Calu3 (cell line): ENCODE measurements around the gene C2orf68. TPM values are rescaled to one million over a fixed set of nuclear protein-coding genes. Genes with fewer than 3 reads are reported as not detected.

ENCODE experiments used
- BruUV-seq: library from RNA; stranded (reverse); fragments of 400-500 nt; replicated peaks from 2 replicates; lab custom pipeline; 2021; lab: Mats Ljungman, UMichigan
- CTCF ChIA-PET: fragments of 300-600 bp; sonication (Branson Sonifier 250); formaldehyde crosslinking; loops from one replicate; lab custom pipeline; 2022; ENCODE audit warnings: antibody characterized with exemption; lab: Charles Lee
- DNase-seq: peaks from one replicate; pipeline ENCODE4 v3.0.0; 2022
- H3K27ac Mint-ChIP-seq: one replicate; pipeline ENCODE4 v1.8.0; 2022; ENCODE audit warnings: mixed read lengths; ENCODE audit not compliant: unreplicated experiment
- H3K27me3 Mint-ChIP-seq: one replicate; pipeline ENCODE4 v1.8.0; 2022; ENCODE audit warnings: mixed read lengths; ENCODE audit not compliant: unreplicated experiment
- H3K36me3 Mint-ChIP-seq: one replicate; pipeline ENCODE4 v1.8.0; 2022; ENCODE audit warnings: mild to moderate bottlenecking, moderate library complexity, mixed read lengths; ENCODE audit not compliant: insufficient read depth, unreplicated experiment
- H3K4me1 Mint-ChIP-seq: one replicate; pipeline ENCODE4 v1.8.0; 2022; ENCODE audit warnings: mild to moderate bottlenecking, low read depth, mixed read lengths; ENCODE audit not compliant: unreplicated experiment
- H3K4me3 Mint-ChIP-seq: one replicate; pipeline ENCODE4 v1.8.0; 2022; ENCODE audit warnings: mild to moderate bottlenecking, low read depth, moderate library complexity, mixed read lengths; ENCODE audit not compliant: unreplicated experiment
- H3K9me3 Mint-ChIP-seq: one replicate; pipeline ENCODE4 v1.8.0; 2022; ENCODE audit warnings: low read depth, mixed read lengths; ENCODE audit not compliant: unreplicated experiment
- intact Hi-C: fragments of 100-400 bp; cut with micrococcal nuclease; formaldehyde crosslinking; loops from one replicate; pipeline ENCODE4 v1.10.0; 2022; ENCODE audit not compliant: unreplicated experiment
- total RNA-seq: library from RNA; stranded (reverse); gene quantifications from 2 replicates; pipeline ENCODE4 v1.2.3, GENCODE V29; 2022
- TF ChIP-seq, protein P1 (sequence below): fragments of 200-600 bp; IDR thresholded peaks from one replicate; pipeline ENCODE4 v1.8.0; 2022; ENCODE audit warnings: antibody characterized with exemption; ENCODE audit not compliant: unreplicated experiment

Gene C2orf68
- total RNA-seq, 1 experiment from 2014 or later = 39.2 TPM

DNA sequence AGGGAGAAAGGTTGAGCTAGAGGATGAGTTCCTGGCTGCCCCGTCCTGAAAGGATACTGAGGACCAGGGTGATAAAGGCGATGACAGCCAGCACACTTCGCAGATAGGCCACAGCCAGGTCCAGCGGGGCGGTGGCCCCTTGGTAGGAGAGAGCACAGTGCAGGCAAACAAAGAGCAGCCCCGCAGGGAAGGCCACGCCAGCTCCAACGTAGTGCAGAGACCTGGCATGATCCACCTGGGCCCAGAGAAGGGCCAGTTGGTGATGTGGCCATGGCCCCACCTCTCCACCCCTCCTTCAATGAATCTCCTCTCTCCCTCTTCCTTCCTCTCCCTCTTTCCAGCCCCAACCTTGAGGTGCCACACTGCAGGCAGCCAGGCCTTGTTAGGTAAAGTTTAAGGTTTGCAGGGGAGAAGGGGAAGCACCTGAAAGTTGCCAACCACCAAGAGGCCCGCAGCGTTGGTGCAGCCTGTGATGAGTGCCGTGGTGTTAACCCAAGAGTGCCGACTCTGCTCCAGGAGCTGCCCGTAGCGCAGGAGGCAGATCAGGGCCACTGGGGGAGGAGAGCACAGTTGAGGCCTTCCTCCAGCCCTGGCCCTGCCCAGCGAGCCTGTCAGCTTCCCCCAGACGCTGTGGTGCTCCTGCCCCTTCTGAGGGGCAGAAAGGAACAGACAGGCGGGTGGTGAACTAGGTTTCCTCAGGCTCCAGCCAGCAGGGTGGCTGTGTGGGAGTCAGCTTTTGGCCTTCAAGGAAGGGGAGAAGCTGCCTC is 12.2 kb downstream of the C2orf68 start:
- Mint-ChIP-seq H3K36me3 (peaks cover 72% of the 10 kb centered on the region), H3K9me3 (no peaks in the 10 kb centered on the region), H3K4me3 (no peak overlapping the region), H3K4me1 (peaks cover 8% of the 10 kb centered on the region), H3K27ac (no peak overlapping the region), H3K27me3 (no peaks in the 10 kb centered on the region)
- DNase-seq = no peak
- TF ChIP-seq, protein P1, sequence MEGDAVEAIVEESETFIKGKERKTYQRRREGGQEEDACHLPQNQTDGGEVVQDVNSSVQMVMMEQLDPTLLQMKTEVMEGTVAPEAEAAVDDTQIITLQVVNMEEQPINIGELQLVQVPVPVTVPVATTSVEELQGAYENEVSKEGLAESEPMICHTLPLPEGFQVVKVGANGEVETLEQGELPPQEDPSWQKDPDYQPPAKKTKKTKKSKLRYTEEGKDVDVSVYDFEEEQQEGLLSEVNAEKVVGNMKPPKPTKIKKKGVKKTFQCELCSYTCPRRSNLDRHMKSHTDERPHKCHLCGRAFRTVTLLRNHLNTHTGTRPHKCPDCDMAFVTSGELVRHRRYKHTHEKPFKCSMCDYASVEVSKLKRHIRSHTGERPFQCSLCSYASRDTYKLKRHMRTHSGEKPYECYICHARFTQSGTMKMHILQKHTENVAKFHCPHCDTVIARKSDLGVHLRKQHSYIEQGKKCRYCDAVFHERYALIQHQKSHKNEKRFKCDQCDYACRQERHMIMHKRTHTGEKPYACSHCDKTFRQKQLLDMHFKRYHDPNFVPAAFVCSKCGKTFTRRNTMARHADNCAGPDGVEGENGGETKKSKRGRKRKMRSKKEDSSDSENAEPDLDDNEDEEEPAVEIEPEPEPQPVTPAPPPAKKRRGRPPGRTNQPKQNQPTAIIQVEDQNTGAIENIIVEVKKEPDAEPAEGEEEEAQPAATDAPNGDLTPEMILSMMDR = no peak
- BruUV-seq = no TSS peak
- CTCF ChIA-PET = interaction anchor here (0.5 kb wide), 1 partner anchor 15 kb away, joined by 3 read pairs; the partner anchor contains the start of gene VAMP5
- intact Hi-C loops = no loop called here

DNA sequence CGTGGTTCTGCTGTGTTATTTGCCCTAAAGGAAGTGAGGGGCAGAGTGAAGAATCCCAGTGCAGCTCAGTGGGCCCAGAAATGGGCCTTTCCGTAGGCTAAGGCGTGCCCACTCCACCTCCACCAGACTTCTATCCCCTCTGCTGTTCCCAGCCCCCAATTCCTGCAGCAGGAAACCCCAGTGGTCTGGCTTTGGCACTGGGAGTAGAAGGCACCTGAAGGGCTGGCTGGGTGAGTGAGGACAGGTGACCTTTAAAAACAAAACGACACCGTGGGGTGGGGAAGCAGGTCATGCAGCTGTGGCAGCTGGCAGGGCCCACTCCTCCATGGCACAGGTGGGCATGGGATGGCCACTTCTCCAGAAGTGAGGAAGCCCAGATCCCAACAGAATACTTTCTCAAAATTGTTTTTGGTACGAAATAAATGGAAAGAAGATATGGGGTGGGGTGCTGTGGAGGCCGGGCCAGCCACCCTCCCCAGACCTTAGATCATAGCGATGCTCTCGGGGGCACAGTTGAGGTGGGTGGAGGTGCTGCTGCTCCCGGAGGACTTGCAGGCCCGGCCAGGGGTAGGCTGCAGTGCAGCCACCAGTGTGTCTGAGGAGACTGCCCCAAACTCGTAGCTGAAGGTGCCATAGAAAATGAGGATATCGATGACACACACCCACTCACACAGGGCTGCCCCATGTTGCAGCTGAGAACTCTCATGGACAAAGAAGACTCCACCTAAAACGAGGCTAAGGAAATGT is 13.1 kb downstream of the C2orf68 start:
- no TSS peak for BruUV-seq
- Mint-ChIP-seq H3K27ac (no peak overlapping the region), H3K9me3 (no peaks in the 10 kb centered on the region), H3K36me3 (peaks cover 73% of the 10 kb centered on the region), H3K4me3 (no peak overlapping the region), H3K4me1 (peaks cover 3% of the 10 kb centered on the region), H3K27me3 (no peaks in the 10 kb centered on the region)
- intact Hi-C loops = no loop called here
- CTCF ChIA-PET = interaction anchor here (0.5 to 1.2 kb wide), 2 partner anchors 14 to 47 kb away, joined by 3 read pairs; partner anchors contain the start of gene VAMP5
- DNase-seq = no peak
- TF ChIP-seq, protein P1 = no peak

DNA sequence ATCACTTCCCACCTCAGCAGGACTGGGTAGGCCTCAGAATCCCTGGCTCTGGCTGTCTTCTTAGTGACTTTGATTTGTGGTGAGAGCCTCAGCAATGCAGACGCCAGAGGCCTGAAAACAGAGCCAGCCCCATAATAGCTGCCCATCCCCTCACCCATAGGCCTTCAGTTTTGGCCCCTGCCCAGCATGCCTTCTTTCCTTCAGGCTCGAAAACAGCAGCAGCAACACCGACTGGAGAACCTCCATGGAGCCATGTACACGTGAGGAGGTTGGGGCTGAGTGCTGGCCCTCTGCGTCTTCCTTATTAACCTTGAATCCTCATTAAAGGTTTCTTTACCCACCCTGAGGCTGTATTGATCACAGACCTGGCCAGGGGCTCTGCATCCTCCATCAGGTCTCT is 14.6 kb downstream of the C2orf68 start:
- Mint-ChIP-seq H3K4me1 (no peaks in the 10 kb centered on the region), H3K9me3 (no peaks in the 10 kb centered on the region), H3K36me3 (peaks cover 60% of the 10 kb centered on the region), H3K4me3 (peak overlapping the region; percentile 98), H3K27ac (no peak overlapping the region), H3K27me3 (no peaks in the 10 kb centered on the region)
- TSS peak; percentile 37 for BruUV-seq
- CTCF ChIA-PET = interaction anchor here (0.7 kb wide), 1 partner anchor 20 kb away, joined by 9 read pairs; the partner anchor contains the start of gene VAMP8
- TF ChIP-seq, protein P1 = no peak
- intact Hi-C loops = no loop called here
- no peak for DNase-seq

DNA sequence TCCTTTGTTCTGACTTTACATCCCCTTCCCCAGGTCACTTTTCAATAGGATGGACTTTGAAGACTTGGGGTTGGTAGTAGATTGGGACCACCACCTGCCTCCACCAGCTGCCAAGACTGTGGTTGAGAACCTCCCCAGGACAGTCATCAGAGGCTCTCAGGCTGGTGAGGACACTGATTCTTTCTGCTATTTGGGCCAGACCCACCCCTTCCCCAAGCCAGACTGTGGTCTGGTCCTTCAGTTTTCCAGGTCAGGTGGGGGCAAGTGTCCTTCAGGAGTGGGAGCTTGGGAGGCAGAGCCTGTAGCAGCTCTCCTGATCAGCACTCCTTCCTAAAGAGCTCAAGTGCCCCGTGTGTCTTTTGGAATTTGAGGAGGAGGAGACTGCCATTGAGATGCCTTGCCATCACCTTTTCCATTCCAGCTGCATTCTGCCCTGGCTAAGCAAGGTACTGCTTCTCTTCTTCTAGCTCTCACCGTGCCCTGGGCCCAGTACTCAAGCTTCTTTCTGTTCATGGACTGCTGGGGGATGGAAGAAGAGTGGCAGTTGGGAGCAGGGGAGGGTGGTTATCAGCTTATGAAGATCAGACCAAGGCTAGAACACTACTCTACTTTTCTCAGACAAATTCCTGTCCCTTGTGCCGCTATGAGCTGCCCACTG is 15.3 kb downstream of the C2orf68 start:
- Mint-ChIP-seq H3K27ac (peak overlapping the region; percentile 97), H3K9me3 (no peaks in the 10 kb centered on the region), H3K36me3 (peaks cover 54% of the 10 kb centered on the region), H3K4me3 (peak overlapping the region; percentile 98), H3K27me3 (no peaks in the 10 kb centered on the region), H3K4me1 (no peaks in the 10 kb centered on the region)
- CTCF ChIA-PET = interaction anchor here (0.6 to 2.7 kb wide), 3 partner anchors 8 to 19 kb away, joined by 3 to 9 read pairs (median 6); partner anchors contain the start of gene VAMP8
- intact Hi-C loops = no loop called here
- DNase-seq = no peak
- BruUV-seq = no TSS peak
- TF ChIP-seq, protein P1 = no peak
